ENCODE results near the gene MT3. TPM values are rescaled to one million over a fixed set of nuclear protein-coding genes. Genes with fewer than 3 reads are reported as not detected.
A peak's percentile ranks its signal among the peaks of the same experiment; 100 is the strongest.

Gene MT3
- total and polyA plus RNA-seq, 2 of the 13 experiments (the other 11 are each of a cell fraction or from before 2014, with no cell fraction given), result not detected

- no peak within 1 kb of the TSS for H3K27ac ChIP-seq (ENCODE audit: extremely low read length, insufficient read depth, low read length)
- H3K36me3 ChIP-seq (replicated peaks in 1 of 2; ENCODE audit: control insufficient read depth in 1 of 2, insufficient read depth in 2 of 2, low read length in 2 of 2), result no peaks in the 10 kb centered on the region
- DNase-seq (ENCODE audit: low spot score), result no peak
- peak within 1 kb of the TSS; percentile 41 to 73 (median 54); a peak in 4 of 6 replicates for H3K4me3 ChIP-seq (replicated peaks in 1 of 3; ENCODE audit: insufficient read depth in 1 of 3, low read depth in 2 of 3, low read length in 3 of 3)
- peak; percentile 72 for ATAC-seq
- in situ Hi-C loops (cut with HindIII; ENCODE audit: extremely low pct_ligation_motif_present, low pct_unique_long_range_greater_than_20kb), result no loop called here
- under 1% methylated on average over 21 of the region's 61 CpGs for WGBS (ENCODE audit: low lambda C conversion rate)
- ChIA-PET POLR2A (no interaction called here), CTCF (ENCODE audit: low intra/inter-chr PET ratio, low total read pairs) (no interaction called here)
- no peaks in the 10 kb centered on the region for H4K20me1 ChIP-seq (ENCODE audit: insufficient read depth, low read length)
- H3K9me3 ChIP-seq (ENCODE audit: low read length), result no peaks in the 10 kb centered on the region
- intact Hi-C loops (cut with micrococcal nuclease; ENCODE audit: unreplicated experiment), result no loop called here
- BruUV-seq (replicated peaks), result no TSS peak
- H3K27me3 ChIP-seq (ENCODE audit: control insufficient read depth in 1 of 2, insufficient read depth in 2 of 2, low read length in 2 of 2), result peaks cover 8 to 83% of the 10 kb centered on the region in 2 experiments; a peak in 4 of 5 replicates
- H3K4me2 ChIP-seq (ENCODE audit: low read depth, low read length), result peak within 1 kb of the TSS; percentile 77
- H3K4me1 ChIP-seq (ENCODE audit: insufficient read depth, low read length), result peaks cover 24% of the 10 kb centered on the region
- no peak within 1 kb of the TSS for H2AFZ ChIP-seq (ENCODE audit: low read length)
- H3K79me2 ChIP-seq (ENCODE audit: insufficient read depth, low read length), result no peaks in the 10 kb centered on the region
- FAIRE-seq, result no peak
- H3K9ac ChIP-seq (ENCODE audit: insufficient read depth, low read depth, low read length), result peak within 1 kb of the TSS; percentile 7; the same call in 1 of the 2 replicates
- no peak for TF ChIP-seq ZNF10 (CRISPR knock-in tag; IDR thresholded peaks at IDR 0.05; ENCODE audit: borderline replicate concordance, low read depth)
- TF ChIP-seq ZMYM4 (CRISPR knock-in tag; IDR thresholded peaks at IDR 0.05), result no peak
- TF ChIP-seq FIP1L1 (IDR thresholded peaks at IDR 0.05; ENCODE audit: borderline replicate concordance, insufficient read depth, low read depth, low read length), result no peak
- no peak for TF ChIP-seq PCBP1 (IDR thresholded peaks at IDR 0.05; ENCODE audit: borderline replicate concordance, low read depth, low read length)
- no peak for TF ChIP-seq E2F2 (CRISPR knock-in tag; IDR thresholded peaks at IDR 0.05; ENCODE audit: borderline replicate concordance)
- TF ChIP-seq ZNF768 (CRISPR knock-in tag; IDR thresholded peaks at IDR 0.05), result 0 out of 2 replicates have a peak, but pooled peaks have one; percentile 66
- TF ChIP-seq ZKSCAN8 (CRISPR knock-in tag; IDR thresholded peaks at IDR 0.05; ENCODE audit: borderline replicate concordance), result no peak
- no peak for TF ChIP-seq KLF9 (CRISPR knock-in tag; IDR thresholded peaks at IDR 0.05; ENCODE audit: low read depth)
- peak; percentile 46; the same call in 1 of the 2 replicates for TF ChIP-seq ZNF563 (CRISPR knock-in tag; IDR thresholded peaks at IDR 0.05)
- 0 out of 2 replicates have a peak, but pooled peaks have one; percentile 50 for TF ChIP-seq ZNF280B (CRISPR knock-in tag; IDR thresholded peaks at IDR 0.05; ENCODE audit: borderline replicate concordance)
- TF ChIP-seq ASH2L (IDR thresholded peaks at IDR 0.05; ENCODE audit: insufficient read length, low read depth, low read length), result no peak
- no peak for TF ChIP-seq GMEB2 (CRISPR knock-in tag; IDR thresholded peaks at IDR 0.05; ENCODE audit: low read depth)
Observed at GRCh38 chr16:56632156-56632847, 43.0 kb downstream of the MT3 start, which contains the start of gene MT1M. MT1M (plus strand) TSS chr16:56632659; CDS start chr16:56632732, 73 bp downstream.

Data from HepG2 (cell line).